Erythroblast (primary cell): Measurements from ENCODE around the gene GOLPH3.

Source experiments
- GATA1 ChIP-seq: IDR thresholded peaks from 2 replicates; pipeline ENCODE4 v1.6.1; 2011; ENCODE audit warnings: low read depth, mild to moderate bottlenecking, control low read depth, low read length, moderate library complexity
- POLR2A ChIP-seq: IDR thresholded peaks from 2 replicates; pipeline ENCODE4 v1.6.1; 2011; ENCODE audit warnings: mild to moderate bottlenecking, low read length

GRCh38 chr5:32174011-32174870 is at the start of gene GOLPH3:
- peak; percentile 97 for TF ChIP-seq POLR2A
- no peak for TF ChIP-seq GATA1
